Glutamatergic neuron (in vitro differentiated cells): Measurements from ENCODE around the gene ATAD1. TPM values are rescaled to one million over a fixed set of nuclear protein-coding genes. Genes with fewer than 3 reads are reported as not detected.
"Not testable (repeated sequence)": the region's sequence is repeated elsewhere in the genome, so short reads cannot be mapped to it uniquely, and the experiment has no call there.

Experiments
- DNase-seq: peaks from one replicate; pipeline ENCODE4 v3.0.0; 2022
- H3K27ac Mint-ChIP-seq: one replicate; pipeline ENCODE4 v1.8.0; 2020; ENCODE audit warnings: mild to moderate bottlenecking, mixed read lengths, inconsistent platforms; ENCODE audit not compliant: unreplicated experiment
- H3K27me3 Mint-ChIP-seq: one replicate; pipeline ENCODE4 v1.8.0; 2020; ENCODE audit warnings: mild to moderate bottlenecking, moderate library complexity, mixed read lengths, inconsistent platforms; ENCODE audit not compliant: unreplicated experiment
- H3K36me3 Mint-ChIP-seq: one replicate; pipeline ENCODE4 v1.8.0; 2020; ENCODE audit warnings: mild to moderate bottlenecking, mixed read lengths, inconsistent platforms; ENCODE audit not compliant: unreplicated experiment
- H3K4me1 Mint-ChIP-seq: one replicate; pipeline ENCODE4 v1.8.0; 2020; ENCODE audit warnings: mild to moderate bottlenecking, low read depth, mixed read lengths, inconsistent platforms; ENCODE audit not compliant: unreplicated experiment
- H3K4me3 Mint-ChIP-seq: one replicate; pipeline ENCODE4 v1.8.0; 2020; ENCODE audit warnings: mild to moderate bottlenecking, mixed read lengths, inconsistent platforms; ENCODE audit not compliant: unreplicated experiment
- H3K9me3 Mint-ChIP-seq: one replicate; pipeline ENCODE4 v1.8.0; 2020; ENCODE audit warnings: mild to moderate bottlenecking, moderate library complexity, mixed read lengths, inconsistent platforms; ENCODE audit not compliant: unreplicated experiment
- total RNA-seq: library from RNA; stranded (reverse); fragmentation: NEBNext Ultra II Directional; extraction: Animal tissue kit (Norgen Biotek cat#: 25700); gene quantifications from one replicate; pipeline ENCODE4 v1.2.1, GENCODE V29; 2021; ENCODE audit not compliant: unreplicated experiment
- TF ChIP-seq, protein P1 (sequence below): fragments of 200-600 bp; sonication (generic); IDR thresholded peaks from one replicate; pipeline ENCODE4 v1.5.0; 2021; ENCODE audit not compliant: partially characterized antibody, unreplicated experiment

ATAD1 gene
- total RNA-seq, 1 donor from 2014 or later, result 79.0 TPM

DNA sequence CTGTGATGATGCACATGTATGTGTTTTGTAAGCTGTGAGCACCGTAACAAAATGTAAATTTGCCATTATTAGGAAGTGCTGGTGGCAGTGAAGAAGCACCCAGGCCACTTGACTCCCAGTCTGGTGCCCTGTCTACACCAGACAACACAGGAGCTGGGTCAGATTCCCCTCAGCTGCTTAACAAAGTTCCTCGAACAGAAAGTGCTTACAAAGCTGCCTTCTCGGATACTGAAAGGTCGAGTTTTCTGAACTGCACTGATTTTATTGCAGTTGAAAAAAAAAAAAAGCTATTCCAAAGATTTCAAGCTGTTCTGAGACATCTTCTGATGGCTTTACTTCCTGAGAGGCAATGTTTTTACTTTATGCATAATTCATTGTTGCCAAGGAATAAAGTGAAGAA is 71.1 kb downstream of the ATAD1 start:
- no peaks in the 10 kb centered on the region for H3K9me3 Mint-ChIP-seq
- H3K36me3 Mint-ChIP-seq, result no peaks in the 10 kb centered on the region
- no peak overlapping the region for H3K4me3 Mint-ChIP-seq
- TF ChIP-seq, protein P1, sequence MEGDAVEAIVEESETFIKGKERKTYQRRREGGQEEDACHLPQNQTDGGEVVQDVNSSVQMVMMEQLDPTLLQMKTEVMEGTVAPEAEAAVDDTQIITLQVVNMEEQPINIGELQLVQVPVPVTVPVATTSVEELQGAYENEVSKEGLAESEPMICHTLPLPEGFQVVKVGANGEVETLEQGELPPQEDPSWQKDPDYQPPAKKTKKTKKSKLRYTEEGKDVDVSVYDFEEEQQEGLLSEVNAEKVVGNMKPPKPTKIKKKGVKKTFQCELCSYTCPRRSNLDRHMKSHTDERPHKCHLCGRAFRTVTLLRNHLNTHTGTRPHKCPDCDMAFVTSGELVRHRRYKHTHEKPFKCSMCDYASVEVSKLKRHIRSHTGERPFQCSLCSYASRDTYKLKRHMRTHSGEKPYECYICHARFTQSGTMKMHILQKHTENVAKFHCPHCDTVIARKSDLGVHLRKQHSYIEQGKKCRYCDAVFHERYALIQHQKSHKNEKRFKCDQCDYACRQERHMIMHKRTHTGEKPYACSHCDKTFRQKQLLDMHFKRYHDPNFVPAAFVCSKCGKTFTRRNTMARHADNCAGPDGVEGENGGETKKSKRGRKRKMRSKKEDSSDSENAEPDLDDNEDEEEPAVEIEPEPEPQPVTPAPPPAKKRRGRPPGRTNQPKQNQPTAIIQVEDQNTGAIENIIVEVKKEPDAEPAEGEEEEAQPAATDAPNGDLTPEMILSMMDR, result no peak
- H3K27ac Mint-ChIP-seq, result no peak overlapping the region
- no peaks in the 10 kb centered on the region for H3K4me1 Mint-ChIP-seq
- no peaks in the 10 kb centered on the region for H3K27me3 Mint-ChIP-seq
- DNase-seq, result no peak

DNA sequence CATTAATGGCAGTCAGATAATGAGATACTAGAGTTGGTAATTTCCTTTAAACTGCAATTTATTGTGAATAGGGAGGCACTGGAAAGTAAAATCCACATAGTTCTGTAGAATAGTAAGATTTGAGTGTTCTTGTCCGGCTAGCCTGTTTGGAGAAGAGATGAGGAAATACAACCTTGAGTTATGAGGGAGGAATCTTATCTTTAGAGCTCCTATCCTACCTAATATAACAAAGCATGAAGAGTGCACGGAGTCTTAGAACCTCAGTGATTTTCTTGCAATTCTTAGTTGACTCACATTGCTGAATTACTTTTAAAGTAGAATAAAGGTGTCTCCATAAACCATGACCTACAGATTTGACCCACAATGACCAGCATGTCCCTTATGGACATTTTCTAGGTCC is 73.4 kb downstream of the ATAD1 start:
- H3K27me3 Mint-ChIP-seq, result no peaks in the 10 kb centered on the region
- H3K27ac Mint-ChIP-seq, result no peak overlapping the region
- no peaks in the 10 kb centered on the region for H3K9me3 Mint-ChIP-seq
- no peaks in the 10 kb centered on the region for H3K4me1 Mint-ChIP-seq
- H3K4me3 Mint-ChIP-seq, result no peak overlapping the region
- DNase-seq, result no peak
- H3K36me3 Mint-ChIP-seq, result no peaks in the 10 kb centered on the region
- TF ChIP-seq, protein P1, result no peak

DNA sequence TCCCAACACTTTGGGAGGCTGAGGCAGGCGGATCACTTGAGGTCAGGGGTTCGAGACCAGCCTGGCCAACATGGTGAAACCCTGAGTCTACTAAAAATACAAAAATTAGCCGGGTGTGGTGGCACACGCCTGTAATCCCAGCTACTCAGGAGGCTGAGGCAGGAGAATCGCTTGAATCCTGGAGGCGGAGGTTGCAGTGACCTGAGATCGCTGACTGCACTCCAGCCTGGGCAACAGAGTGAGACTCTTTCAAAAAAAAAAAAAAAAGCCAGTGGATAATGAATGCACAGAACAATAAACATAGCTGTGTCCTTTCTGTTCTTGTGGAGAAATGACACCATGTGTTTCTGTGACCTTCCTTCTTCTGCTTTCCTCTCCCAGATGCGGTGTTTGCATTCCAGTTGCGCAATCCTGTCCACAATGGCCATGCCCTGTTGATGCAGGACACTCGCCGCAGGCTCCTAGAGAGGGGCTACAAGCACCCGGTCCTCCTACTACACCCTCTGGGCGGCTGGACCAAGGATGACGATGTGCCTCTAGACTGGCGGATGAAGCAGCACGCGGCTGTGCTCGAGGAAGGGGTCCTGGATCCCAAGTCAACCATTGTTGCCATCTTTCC is 74.9 kb downstream of the ATAD1 start:
- not testable (repeated sequence) for H3K4me3 Mint-ChIP-seq, DNase-seq, H3K4me1 Mint-ChIP-seq, H3K27me3 Mint-ChIP-seq, H3K36me3 Mint-ChIP-seq, H3K27ac Mint-ChIP-seq, H3K9me3 Mint-ChIP-seq

DNA sequence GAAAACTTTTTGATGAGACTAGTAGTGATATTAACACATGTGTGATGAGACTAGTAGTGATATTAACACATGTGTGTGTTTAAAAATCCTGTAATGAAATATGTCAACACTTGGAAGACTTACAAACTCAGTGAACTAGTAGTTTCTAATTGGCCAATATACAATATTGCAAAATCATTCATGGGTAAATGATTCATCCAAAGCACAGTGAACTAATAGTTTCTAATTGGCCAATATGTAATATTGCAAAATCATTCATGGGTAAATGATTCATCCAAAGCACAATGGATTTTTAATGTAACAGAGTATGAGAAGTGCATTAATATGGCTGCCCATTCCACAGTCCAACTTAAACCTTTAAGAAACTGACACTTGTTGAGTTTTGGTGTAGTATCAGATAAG is 77.8 kb downstream of the ATAD1 start:
- H3K4me1 Mint-ChIP-seq, result no peaks in the 10 kb centered on the region
- H3K27me3 Mint-ChIP-seq, result no peaks in the 10 kb centered on the region
- TF ChIP-seq, protein P1, result no peak
- no peak for DNase-seq
- no peaks in the 10 kb centered on the region for H3K36me3 Mint-ChIP-seq
- no peaks in the 10 kb centered on the region for H3K9me3 Mint-ChIP-seq
- H3K4me3 Mint-ChIP-seq, result no peak overlapping the region
- H3K27ac Mint-ChIP-seq, result no peak overlapping the region

DNA sequence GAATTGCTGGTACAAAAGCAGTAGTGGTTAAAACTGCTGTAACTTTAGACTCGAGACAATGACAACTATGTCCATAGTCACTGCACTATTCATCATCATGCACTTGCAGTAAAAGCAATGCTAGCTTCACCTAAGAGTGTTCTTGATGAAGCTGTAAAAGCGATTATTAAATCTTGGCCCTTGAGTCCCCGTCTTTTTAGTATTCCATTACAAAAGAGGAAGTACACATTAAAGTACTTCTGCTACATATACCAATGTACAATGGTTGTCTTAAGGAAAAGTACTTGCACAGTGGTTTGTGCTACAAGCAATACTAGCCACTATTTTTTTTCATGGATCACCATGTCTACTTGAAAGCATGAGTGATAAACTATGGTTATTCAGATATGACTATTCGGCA is 78.3 kb downstream of the ATAD1 start:
- no peak for DNase-seq
- no peak overlapping the region for H3K4me3 Mint-ChIP-seq
- no peaks in the 10 kb centered on the region for H3K36me3 Mint-ChIP-seq
- H3K9me3 Mint-ChIP-seq, result no peaks in the 10 kb centered on the region
- no peak overlapping the region for H3K27ac Mint-ChIP-seq
- H3K4me1 Mint-ChIP-seq, result peaks cover 3% of the 10 kb centered on the region
- TF ChIP-seq, protein P1, result no peak
- no peaks in the 10 kb centered on the region for H3K27me3 Mint-ChIP-seq

DNA sequence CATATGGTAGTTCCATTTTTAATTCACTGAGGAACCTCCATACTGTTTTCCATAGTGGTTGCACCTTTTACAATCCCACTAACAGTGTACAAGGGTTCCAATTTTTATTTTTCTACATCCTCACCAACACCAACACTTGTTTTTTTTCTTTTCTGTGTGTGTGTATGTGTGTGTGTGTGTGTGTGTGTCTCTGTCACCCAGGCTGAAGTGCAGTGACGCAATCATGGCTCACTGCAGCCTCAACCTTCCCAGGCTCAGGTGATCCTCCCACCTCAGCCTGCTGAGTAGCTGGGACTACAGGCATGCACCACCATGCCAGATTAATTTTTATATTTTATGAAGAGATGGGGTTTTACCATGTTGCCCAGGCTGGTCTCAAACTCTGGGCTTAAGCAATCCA is 79.8 kb downstream of the ATAD1 start:
- not testable (repeated sequence) for H3K27me3 Mint-ChIP-seq, H3K36me3 Mint-ChIP-seq, H3K27ac Mint-ChIP-seq, DNase-seq, H3K9me3 Mint-ChIP-seq, H3K4me1 Mint-ChIP-seq, H3K4me3 Mint-ChIP-seq
